ENCODE results near the gene GNL2.

Gene GNL2

DNA sequence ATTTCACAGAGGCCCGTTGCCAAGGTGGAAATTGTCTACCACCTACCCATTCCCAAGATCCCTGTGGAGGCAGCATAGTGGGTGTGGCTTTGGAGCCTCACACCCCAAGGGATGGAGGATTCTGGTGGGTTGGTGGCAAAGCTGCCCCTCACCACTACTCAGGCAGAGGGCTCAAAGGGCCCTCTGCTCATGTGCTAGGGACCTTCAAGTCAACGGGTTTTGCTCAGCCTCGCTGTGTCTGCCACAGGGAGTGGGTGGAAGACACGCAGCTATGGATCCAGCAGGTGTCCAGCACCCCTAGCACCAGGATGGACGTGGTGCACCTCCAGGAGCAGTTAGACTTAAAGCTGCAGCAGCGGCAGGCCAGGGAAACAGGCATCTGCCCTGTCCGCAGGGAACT, 36.7 kb downstream of the GNL2 start:
- no peak overlapping the region for H3K4me3 ChIP-seq (ENCODE audit: control insufficient read depth, low read depth, low read length)
- TF ChIP-seq, protein P1, sequence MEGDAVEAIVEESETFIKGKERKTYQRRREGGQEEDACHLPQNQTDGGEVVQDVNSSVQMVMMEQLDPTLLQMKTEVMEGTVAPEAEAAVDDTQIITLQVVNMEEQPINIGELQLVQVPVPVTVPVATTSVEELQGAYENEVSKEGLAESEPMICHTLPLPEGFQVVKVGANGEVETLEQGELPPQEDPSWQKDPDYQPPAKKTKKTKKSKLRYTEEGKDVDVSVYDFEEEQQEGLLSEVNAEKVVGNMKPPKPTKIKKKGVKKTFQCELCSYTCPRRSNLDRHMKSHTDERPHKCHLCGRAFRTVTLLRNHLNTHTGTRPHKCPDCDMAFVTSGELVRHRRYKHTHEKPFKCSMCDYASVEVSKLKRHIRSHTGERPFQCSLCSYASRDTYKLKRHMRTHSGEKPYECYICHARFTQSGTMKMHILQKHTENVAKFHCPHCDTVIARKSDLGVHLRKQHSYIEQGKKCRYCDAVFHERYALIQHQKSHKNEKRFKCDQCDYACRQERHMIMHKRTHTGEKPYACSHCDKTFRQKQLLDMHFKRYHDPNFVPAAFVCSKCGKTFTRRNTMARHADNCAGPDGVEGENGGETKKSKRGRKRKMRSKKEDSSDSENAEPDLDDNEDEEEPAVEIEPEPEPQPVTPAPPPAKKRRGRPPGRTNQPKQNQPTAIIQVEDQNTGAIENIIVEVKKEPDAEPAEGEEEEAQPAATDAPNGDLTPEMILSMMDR (conservative IDR thresholded peaks at IDR 0.05; ENCODE audit: control insufficient read depth, insufficient read depth, low read depth, low read length): no peak
- no peak for DNase-seq (ENCODE audit: low read depth)

DNA sequence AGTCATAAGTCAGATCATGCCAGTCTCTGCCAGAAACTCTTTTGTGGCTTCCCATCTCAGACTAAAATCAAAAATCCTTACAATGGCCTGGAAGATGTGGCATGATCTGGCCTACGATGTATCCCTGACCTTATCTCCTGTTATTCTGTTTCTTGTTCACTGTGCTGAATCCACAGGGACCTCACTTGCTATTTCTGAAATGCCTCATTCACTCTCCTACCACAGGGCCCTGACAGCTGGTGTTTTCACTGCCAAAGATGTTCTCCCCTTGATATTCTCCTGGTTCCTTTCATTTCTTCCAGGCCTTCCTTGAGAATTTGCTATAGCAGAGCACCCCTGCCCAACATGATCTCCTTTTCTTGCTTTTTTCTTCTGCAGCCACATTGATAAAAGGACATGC, 37.3 kb downstream of the GNL2 start:
- DNase-seq (ENCODE audit: low read depth): no peak
- TF ChIP-seq, protein P1 (conservative IDR thresholded peaks at IDR 0.05; ENCODE audit: control insufficient read depth, insufficient read depth, low read depth, low read length): no peak
- H3K4me3 ChIP-seq (ENCODE audit: control insufficient read depth, low read depth, low read length): no peak overlapping the region

DNA sequence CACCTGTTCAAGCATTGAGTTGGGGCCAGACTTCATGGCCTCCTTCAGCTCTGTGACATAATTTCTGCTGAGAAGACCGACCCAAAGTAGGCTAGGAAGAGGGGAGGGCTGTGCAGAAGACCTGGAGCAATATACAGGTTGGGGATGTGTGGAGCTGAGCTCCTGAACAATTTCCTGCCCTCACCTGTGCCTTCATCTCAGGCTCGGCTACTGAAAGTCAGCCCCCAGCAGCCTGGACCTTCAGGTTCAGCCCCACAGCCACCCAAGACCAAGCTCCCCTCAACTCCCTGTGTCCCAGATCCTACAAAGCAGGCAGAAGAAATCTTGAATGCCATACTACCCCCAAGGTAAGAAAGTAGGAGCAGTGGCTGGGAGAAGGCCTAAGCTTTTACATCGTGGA, 38.3 kb downstream of the GNL2 start:
- TF ChIP-seq, protein P1 (conservative IDR thresholded peaks at IDR 0.05; ENCODE audit: control insufficient read depth, insufficient read depth, low read depth, low read length): no peak
- peak overlapping the region; percentile 44 for H3K4me3 ChIP-seq (ENCODE audit: control insufficient read depth, low read depth, low read length)
- DNase-seq (ENCODE audit: low read depth): no peak

DNA sequence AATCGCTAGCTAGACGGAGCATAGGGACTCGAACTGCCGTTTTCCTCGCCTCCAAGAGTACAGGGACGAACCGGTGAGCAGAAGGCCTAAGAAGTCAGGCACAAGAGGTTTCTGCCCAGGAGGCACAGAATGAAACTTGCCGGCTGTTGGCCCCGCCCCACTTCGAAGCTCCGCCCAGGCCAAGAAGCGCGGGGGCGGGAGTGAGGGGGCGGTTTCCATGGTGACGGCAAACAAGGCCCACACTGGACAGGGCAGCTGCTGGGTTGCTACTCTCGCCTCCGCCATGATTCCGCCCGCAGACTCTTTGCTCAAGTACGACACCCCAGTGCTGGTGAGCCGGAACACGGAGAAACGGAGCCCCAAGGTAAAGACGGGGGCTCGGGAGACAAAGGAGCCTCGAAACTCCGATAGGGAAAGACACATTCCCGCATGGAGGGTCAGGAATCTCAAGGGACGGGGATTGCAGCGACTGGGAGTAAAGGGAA, 39.0 kb downstream of the GNL2 start, which contains the start of gene DNALI1:
DNALI1 (plus strand) TSS at position 229 of the 485 bp plus-strand sequence; CDS start at position 284, 55 bp downstream.
- TF ChIP-seq, protein P1 (conservative IDR thresholded peaks at IDR 0.05; ENCODE audit: control insufficient read depth, insufficient read depth, low read depth, low read length): no peak
- peak within 1 kb of the TSS; percentile 44 for H3K4me3 ChIP-seq (ENCODE audit: control insufficient read depth, low read depth, low read length)
- peak; percentile 87 for DNase-seq (ENCODE audit: low read depth)

DNA sequence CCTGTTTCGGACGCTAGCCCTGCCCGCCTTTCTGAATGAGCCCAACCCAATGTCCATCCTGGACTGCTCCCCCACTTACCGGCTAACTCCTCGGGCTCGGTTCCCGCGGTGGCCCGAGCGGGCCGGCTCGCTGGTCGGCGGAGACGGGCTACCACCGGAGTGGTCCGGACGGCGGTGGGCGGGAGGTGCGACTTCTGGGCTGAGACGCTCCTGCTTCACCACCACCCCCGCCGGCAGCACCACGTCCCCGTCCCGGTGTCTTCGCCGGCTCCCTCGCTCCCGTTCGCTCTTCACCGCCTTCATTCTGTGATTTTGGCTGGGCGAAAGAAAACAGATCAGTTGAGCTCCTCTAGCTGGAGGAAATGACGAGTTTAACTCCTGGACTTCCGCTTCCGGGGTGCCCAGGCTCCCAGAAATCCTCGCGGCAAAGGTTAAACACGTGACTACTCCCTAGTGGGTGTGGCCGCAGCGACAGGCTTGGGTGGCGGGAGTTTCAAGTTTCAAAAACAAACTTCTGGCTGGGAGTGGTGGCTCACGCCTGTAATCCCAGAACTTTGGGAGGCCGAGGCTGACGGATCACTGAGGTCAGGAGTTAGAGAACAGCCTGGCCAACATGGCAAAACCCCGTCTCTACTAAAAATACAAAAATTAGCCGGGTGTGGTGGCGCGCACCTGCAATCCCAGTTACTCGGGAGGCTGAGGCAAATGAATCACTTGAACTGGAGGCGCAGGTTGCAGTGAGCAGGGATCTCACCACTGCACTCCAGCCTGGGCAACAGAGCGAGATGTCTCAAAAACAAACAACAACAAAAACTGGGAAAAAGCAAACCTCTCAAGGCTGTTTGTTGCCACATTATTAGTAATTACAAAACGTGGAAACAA, 41.6 kb downstream of the GNL2 start, which contains the start of gene SNIP1:
SNIP1 (minus strand) TSS at position 367 of the 882 bp plus-strand sequence; CDS start at position 303, 64 bp downstream.
- peak within 1 kb of the TSS; percentile 84 for H3K4me3 ChIP-seq (ENCODE audit: control insufficient read depth, low read depth, low read length)
- TF ChIP-seq, protein P1 (conservative IDR thresholded peaks at IDR 0.05; ENCODE audit: control insufficient read depth, insufficient read depth, low read depth, low read length): no peak
- DNase-seq (ENCODE audit: low read depth): peak; percentile 90

DNA sequence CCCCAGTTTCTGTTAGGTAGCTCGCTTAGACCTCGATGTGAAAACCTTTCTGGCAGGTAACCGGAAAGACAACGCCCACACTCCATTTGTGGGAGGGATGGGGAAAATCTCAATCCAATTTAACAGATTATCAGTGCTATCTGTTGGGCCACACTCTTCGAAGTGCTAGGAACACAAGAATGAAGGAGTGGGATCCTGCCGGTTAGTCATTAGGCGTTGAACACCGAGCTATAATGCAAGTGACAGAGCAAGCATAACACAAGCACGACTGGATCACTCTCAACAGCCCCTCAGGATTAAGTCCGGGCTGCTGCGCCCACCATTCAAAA, 42.2 kb downstream of the GNL2 start:
- peak overlapping the region; percentile 84 for H3K4me3 ChIP-seq (ENCODE audit: control insufficient read depth, low read depth, low read length)
- TF ChIP-seq, protein P1 (conservative IDR thresholded peaks at IDR 0.05; ENCODE audit: control insufficient read depth, insufficient read depth, low read depth, low read length): no peak
- DNase-seq (ENCODE audit: low read depth): no peak
